ENCODE measurements around the gene AUTS2. TPM values are rescaled to one million over a fixed set of nuclear protein-coding genes. Genes with fewer than 3 reads are reported as not detected.

The AUTS2 gene
- total and polyA plus RNA-seq, 2 donors (not counting 1 experiment from before 2014, with no cell fraction given): 0.60 to 9.1 TPM

DNA sequence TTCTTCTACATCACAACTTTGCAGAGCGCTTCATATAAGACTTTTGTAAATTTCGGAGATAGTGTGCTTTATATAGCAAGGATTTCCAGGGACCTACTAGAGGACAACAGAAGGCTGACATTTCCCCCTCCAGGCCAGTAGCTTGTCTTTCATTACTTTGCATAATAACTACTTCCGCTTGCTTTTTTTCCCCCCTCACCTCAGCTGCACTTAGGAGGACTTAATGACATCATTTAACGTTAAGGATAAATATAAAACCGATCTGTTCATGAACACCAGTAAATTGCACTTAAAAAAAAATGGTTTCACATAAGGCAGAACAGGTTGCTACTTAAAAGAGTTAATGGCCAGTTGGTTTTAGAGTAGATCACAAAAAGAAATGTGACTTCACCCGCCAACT, 172.3 kb downstream of the AUTS2 start:
- Histone ChIP-seq H3K9me3 (ENCODE audit: control insufficient read depth, insufficient read depth, low read depth, low read length) (no peaks in the 10 kb centered on the region), H3K79me2 (ENCODE audit: control insufficient read depth, insufficient read depth, low read length) (no peaks in the 10 kb centered on the region), H4K20me1 (ENCODE audit: control insufficient read depth, extremely low read depth, insufficient read depth, low read length) (no peaks in the 10 kb centered on the region), H3K36me3 (ENCODE audit: control insufficient read depth, insufficient read depth, low read length) (no peaks in the 10 kb centered on the region), H3K4me1 (ENCODE audit: control insufficient read depth, extremely low read depth, insufficient read depth, low read length) (no peaks in the 10 kb centered on the region), H3K9ac (ENCODE audit: insufficient read depth, low read length) (no peak overlapping the region), H2AFZ (ENCODE audit: low read length) (no peak overlapping the region), H3K27me3 (ENCODE audit: control insufficient read depth, insufficient read depth, low read length) (no peaks in the 10 kb centered on the region), H3K27ac (ENCODE audit: insufficient read depth, low read length) (no peak overlapping the region), H3K4me3 (replicated peaks in 1 of 4; ENCODE audit: control extremely low read depth in 1 of 4, insufficient read depth in 1 of 4, low read depth in 3 of 4, low read length in 4 of 4) (no peak overlapping the region), H3K4me2 (ENCODE audit: extremely low read depth, insufficient read depth, low read length) (no peak overlapping the region)
- no peak for TF ChIP-seq EZH2 (IDR thresholded peaks at IDR 0.05; ENCODE audit: low read length, missing control alignments)
- TF ChIP-seq, protein P1, sequence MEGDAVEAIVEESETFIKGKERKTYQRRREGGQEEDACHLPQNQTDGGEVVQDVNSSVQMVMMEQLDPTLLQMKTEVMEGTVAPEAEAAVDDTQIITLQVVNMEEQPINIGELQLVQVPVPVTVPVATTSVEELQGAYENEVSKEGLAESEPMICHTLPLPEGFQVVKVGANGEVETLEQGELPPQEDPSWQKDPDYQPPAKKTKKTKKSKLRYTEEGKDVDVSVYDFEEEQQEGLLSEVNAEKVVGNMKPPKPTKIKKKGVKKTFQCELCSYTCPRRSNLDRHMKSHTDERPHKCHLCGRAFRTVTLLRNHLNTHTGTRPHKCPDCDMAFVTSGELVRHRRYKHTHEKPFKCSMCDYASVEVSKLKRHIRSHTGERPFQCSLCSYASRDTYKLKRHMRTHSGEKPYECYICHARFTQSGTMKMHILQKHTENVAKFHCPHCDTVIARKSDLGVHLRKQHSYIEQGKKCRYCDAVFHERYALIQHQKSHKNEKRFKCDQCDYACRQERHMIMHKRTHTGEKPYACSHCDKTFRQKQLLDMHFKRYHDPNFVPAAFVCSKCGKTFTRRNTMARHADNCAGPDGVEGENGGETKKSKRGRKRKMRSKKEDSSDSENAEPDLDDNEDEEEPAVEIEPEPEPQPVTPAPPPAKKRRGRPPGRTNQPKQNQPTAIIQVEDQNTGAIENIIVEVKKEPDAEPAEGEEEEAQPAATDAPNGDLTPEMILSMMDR (conservative IDR thresholded peaks at IDR 0.05 in 1 of 2, IDR thresholded peaks at IDR 0.05 in 1 of 2; ENCODE audit: low read depth in 1 of 2, low read length in 2 of 2): no peak
- no peak for DNase-seq (ENCODE audit: low read depth in 2 of 2)

DNA sequence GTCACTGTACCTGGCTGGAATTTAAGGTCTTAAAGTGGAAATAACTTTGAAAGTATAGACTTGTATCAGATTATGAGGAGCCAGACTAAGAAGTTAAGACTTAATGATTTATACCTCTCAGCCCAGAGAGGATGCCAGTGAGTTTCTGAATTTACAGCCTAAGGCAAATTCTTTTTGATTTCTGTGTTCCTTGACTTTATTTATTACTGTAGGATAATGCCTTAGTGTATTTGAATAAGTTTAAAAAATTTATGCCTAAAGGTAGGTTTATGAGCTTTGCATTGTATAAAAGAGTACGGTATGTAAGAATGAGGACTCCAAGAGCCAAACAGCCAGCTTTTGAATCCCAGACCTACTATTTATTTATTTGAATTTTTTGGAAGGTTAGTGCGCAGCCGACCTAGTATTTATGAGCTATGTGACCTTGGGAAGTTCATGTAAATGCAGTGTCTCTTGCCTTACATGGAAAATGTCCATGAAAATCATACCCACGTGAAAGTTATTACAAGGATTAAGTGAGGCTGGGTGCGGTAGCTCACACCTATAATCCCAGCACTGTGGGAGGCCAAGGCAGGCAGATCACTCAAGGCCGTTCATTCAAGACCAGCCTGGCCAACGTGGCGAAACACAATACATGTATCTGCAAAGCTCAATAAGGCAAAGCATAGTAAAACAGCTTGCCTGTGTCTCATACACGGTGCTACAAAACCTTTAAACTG, 174.6 kb downstream of the AUTS2 start:
- Histone ChIP-seq H3K36me3 (ENCODE audit: control insufficient read depth, insufficient read depth, low read length) (no peaks in the 10 kb centered on the region), H4K20me1 (ENCODE audit: control insufficient read depth, extremely low read depth, insufficient read depth, low read length) (no peaks in the 10 kb centered on the region), H3K79me2 (ENCODE audit: control insufficient read depth, insufficient read depth, low read length) (no peaks in the 10 kb centered on the region), H3K4me3 (replicated peaks in 1 of 4; ENCODE audit: control extremely low read depth in 1 of 4, insufficient read depth in 1 of 4, low read depth in 3 of 4, low read length in 4 of 4) (no peak overlapping the region), H3K4me2 (ENCODE audit: extremely low read depth, insufficient read depth, low read length) (no peak overlapping the region), H3K27ac (ENCODE audit: insufficient read depth, low read length) (no peak overlapping the region), H3K27me3 (ENCODE audit: control insufficient read depth, insufficient read depth, low read length) (no peaks in the 10 kb centered on the region), H3K4me1 (ENCODE audit: control insufficient read depth, extremely low read depth, insufficient read depth, low read length) (no peaks in the 10 kb centered on the region), H3K9ac (ENCODE audit: insufficient read depth, low read length) (no peak overlapping the region), H3K9me3 (ENCODE audit: control insufficient read depth, insufficient read depth, low read depth, low read length) (no peaks in the 10 kb centered on the region), H2AFZ (ENCODE audit: low read length) (no peak overlapping the region)
- DNase-seq (ENCODE audit: low read depth in 2 of 2): no peak
- TF ChIP-seq, protein P1 (conservative IDR thresholded peaks at IDR 0.05 in 1 of 2, IDR thresholded peaks at IDR 0.05 in 1 of 2; ENCODE audit: low read depth in 1 of 2, low read length in 2 of 2): no peak
- TF ChIP-seq EZH2 (IDR thresholded peaks at IDR 0.05; ENCODE audit: low read length, missing control alignments): no peak

DNA sequence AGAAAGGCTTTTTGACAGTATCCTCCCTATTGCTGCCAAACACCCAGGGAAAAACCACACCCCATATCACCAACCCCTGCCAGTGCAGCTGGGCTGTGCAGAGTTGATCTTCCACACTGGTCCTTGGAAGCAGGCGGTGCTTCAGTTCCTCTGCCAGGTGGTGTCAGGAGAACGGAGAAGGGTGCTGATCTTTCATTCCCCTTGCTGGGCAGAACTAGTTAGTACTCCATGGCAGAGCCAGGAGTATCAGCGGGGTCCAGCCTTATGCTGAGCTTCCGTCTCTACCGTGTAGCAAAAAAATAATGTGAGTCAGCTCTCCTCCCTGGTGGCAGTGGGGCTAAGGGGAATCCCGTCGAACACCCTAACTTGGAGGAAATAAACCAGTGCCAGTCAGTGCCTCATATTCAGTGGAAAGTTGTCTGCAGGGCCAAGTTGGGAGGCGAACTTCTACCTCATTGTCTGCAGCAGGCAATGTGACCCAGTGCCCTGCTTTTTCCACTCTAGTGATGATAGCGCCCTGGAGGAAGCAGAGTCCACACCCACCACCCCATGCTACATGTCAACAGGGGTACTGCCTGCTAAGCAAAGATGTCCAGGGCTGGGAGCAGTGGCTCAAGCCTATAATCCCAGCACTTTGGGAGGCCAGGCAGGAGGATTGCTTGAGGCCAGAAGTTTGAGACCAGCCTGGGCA, 175.4 kb downstream of the AUTS2 start:
- Histone ChIP-seq H3K27ac (ENCODE audit: insufficient read depth, low read length) (no peak overlapping the region), H3K27me3 (ENCODE audit: control insufficient read depth, insufficient read depth, low read length) (no peaks in the 10 kb centered on the region), H3K79me2 (ENCODE audit: control insufficient read depth, insufficient read depth, low read length) (no peaks in the 10 kb centered on the region), H3K9me3 (ENCODE audit: control insufficient read depth, insufficient read depth, low read depth, low read length) (no peaks in the 10 kb centered on the region), H3K4me2 (ENCODE audit: extremely low read depth, insufficient read depth, low read length) (no peak overlapping the region), H3K9ac (ENCODE audit: insufficient read depth, low read length) (no peak overlapping the region), H3K4me1 (ENCODE audit: control insufficient read depth, extremely low read depth, insufficient read depth, low read length) (no peaks in the 10 kb centered on the region), H4K20me1 (ENCODE audit: control insufficient read depth, extremely low read depth, insufficient read depth, low read length) (no peaks in the 10 kb centered on the region), H2AFZ (ENCODE audit: low read length) (no peak overlapping the region), H3K36me3 (ENCODE audit: control insufficient read depth, insufficient read depth, low read length) (no peaks in the 10 kb centered on the region), H3K4me3 (replicated peaks in 1 of 4; ENCODE audit: control extremely low read depth in 1 of 4, insufficient read depth in 1 of 4, low read depth in 3 of 4, low read length in 4 of 4) (no peak overlapping the region)
- DNase-seq (ENCODE audit: low read depth in 2 of 2): no peak
- TF ChIP-seq EZH2 (IDR thresholded peaks at IDR 0.05; ENCODE audit: low read length, missing control alignments): no peak
- TF ChIP-seq, protein P1 (conservative IDR thresholded peaks at IDR 0.05 in 1 of 2, IDR thresholded peaks at IDR 0.05 in 1 of 2; ENCODE audit: low read depth in 1 of 2, low read length in 2 of 2): no peak
